ENCODE results near the gene TCP1.
"Not testable (repeated sequence)": the region's sequence is repeated elsewhere in the genome, so short reads cannot be mapped to it uniquely, and the experiment has no call there.

Gene TCP1

DNA sequence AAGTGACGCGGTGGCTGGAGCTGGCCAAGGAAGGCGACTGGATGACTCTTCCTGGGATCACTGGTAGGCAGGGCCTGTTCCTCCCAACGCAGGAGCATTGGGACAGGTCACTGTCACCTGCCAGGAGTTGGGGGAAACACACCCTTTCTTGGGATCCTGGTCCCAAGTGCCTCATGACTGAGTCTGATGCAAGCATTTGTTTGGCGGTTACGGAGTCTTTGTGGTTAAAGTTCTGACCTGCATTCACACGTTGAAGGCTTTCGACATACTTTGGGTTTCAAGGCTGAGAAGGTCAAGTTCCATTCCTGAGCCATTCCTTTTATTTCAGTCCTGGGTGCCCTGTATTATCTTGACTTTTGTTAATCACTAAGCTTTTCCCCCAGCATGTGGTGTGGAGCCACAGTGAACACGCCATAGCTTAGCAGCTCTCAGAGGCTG is 16.6 kb upstream of the TCP1 start:
- H3K4me3 ChIP-seq (replicated peaks; ENCODE audit: low read depth, low read length): no peak overlapping the region
- no peak for DNase-seq (ENCODE audit: low read depth)
- TF ChIP-seq, protein P1, sequence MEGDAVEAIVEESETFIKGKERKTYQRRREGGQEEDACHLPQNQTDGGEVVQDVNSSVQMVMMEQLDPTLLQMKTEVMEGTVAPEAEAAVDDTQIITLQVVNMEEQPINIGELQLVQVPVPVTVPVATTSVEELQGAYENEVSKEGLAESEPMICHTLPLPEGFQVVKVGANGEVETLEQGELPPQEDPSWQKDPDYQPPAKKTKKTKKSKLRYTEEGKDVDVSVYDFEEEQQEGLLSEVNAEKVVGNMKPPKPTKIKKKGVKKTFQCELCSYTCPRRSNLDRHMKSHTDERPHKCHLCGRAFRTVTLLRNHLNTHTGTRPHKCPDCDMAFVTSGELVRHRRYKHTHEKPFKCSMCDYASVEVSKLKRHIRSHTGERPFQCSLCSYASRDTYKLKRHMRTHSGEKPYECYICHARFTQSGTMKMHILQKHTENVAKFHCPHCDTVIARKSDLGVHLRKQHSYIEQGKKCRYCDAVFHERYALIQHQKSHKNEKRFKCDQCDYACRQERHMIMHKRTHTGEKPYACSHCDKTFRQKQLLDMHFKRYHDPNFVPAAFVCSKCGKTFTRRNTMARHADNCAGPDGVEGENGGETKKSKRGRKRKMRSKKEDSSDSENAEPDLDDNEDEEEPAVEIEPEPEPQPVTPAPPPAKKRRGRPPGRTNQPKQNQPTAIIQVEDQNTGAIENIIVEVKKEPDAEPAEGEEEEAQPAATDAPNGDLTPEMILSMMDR (IDR thresholded peaks at IDR 0.05; ENCODE audit: low read length, missing control alignments): no peak

DNA sequence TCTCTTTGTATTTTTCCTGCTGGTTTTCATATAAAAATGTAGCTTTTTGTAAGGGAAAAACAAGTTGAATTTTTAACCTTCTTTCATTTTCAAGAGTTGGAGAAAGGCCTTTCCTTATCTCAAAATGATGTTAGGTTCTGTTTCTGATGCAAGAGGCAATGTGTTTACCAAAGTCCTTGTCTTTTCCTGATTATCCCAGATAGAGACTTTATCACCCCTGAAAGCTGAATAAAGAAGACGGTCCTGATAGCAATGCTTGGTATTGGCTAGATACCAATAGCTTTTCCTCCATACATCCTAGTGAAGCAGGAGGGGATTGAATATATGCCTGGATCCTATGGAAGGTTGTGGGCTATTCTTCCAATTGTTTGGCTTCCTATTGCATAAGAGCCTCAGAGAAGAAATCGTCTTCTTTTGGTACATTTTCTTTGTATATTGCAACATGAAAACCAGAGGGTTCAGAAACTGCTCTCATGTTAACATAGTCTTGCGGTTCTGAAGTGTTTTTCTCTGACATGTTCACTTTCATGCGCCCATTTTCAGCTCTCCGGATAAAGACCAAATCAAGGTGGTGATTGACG is 16.1 kb upstream of the TCP1 start:
- peak; percentile 28 for DNase-seq (ENCODE audit: low read depth)
- TF ChIP-seq, protein P1 (IDR thresholded peaks at IDR 0.05; ENCODE audit: low read length, missing control alignments): no peak

DNA sequence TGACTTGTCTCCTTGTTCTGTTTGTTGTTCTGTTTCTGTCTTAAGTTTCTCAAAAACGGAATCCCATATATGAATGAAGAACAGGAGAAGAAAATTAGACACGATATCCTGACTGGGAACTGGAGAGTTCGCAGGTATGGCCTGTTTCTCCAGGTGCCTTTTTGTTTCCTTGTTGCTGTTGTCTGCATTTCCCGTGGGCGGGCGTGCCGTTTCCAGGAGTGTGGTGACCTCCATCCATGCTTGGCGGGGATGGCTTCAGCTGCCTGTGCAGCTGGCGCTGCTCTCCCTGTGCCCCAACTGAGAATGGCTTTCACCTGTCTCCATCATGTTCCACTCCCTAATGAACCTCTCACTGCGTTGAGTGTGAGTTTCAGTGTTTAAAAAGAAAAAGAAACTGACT is 15.1 kb upstream of the TCP1 start:
- no peak overlapping the region for H3K4me3 ChIP-seq (replicated peaks; ENCODE audit: low read depth, low read length)
- TF ChIP-seq, protein P1 (IDR thresholded peaks at IDR 0.05; ENCODE audit: low read length, missing control alignments): no peak
- DNase-seq (ENCODE audit: low read depth): no peak

More for the DNA sequence above, 16.1 kb upstream of the TCP1 start:
- H3K4me3 ChIP-seq (replicated peaks; ENCODE audit: low read depth, low read length): no peak overlapping the region

DNA sequence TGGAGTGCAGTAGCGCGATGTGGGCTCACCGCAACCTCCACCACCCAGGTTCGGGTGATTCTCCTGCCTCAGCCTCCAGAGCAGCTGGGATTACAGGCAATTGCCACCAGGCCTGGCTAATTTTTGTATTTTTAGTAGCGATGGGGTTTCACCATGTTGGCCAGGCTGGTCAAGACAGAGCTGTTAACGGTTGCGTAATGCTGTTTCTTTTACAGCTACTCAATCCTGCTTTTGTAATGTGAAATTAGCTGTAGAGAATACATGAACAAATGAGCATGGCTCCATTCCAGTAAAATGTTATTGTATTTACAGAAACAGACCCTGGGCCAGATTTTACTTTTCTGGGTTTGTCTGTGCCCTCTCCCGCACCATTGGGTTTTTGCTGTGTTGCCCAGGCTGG is 12.5 kb upstream of the TCP1 start:
- no peak overlapping the region for H3K4me3 ChIP-seq (replicated peaks; ENCODE audit: low read depth, low read length)
- TF ChIP-seq, protein P1 (IDR thresholded peaks at IDR 0.05; ENCODE audit: low read length, missing control alignments): no peak
- DNase-seq (ENCODE audit: low read depth): no peak

DNA sequence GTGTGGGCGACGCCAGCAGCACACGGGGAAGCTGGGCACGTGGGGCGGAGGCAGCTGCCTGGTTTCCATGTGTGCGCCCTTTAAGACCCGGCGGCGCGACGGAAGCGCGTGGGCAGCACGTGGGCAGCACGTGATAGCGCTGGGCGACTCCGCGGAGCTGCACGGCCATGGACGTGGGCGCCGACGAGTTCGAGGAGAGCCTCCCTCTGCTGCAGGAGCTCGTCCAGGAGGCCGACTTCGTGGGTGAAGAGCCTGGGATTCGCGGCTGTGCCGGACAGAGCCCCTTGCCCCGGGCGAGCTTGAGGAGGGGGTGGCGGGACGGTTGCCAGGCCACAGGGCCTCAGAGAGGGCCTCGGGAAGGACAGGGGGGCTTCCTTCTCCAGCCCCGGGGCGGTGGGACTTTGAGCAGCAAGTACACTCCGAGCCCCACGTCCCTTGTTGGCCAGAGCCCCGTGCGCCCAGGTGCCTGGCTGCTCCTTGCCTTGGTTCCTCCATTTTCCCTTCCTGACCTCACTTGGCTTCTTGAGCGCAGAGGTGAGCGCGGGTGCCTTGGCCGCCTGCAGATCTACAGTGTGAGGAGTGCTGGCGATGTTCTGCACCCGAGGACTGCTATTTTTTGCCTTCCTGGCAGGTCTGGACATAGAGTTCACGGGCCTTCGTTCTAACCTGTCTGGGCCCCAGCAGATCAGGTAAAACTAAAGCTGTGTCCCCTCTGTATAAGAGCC is 10.9 kb upstream of the TCP1 start, which contains the start of gene PNLDC1:
TSS of gene PNLDC1 (plus strand) at position 136 of the 725 bp plus-strand sequence. CDS start at position 168, 32 bp downstream.
- TF ChIP-seq, protein P1 (IDR thresholded peaks at IDR 0.05; ENCODE audit: low read length, missing control alignments): no peak
- DNase-seq (ENCODE audit: low read depth): no peak
- H3K4me3 ChIP-seq (replicated peaks; ENCODE audit: low read depth, low read length): no peak within 1 kb of the TSS

DNA sequence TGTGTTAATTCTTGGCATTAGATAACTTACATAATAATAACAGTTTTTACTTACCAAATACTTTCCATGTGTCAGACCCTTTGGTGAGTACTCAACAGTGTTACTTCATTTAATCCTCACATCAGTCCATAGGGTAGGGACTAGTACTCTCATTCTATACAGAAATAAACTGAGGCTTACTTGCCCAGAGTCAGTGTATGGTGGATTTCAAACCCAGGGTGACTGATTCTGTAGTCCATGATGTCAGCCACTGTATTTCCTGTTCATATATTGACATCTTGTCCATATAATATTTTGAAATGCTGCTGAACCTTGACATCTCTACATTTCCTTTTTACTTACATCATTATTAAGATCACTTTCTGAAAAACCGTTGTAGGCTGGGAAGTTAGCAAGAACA is 8.2 kb upstream of the TCP1 start:
- DNase-seq (ENCODE audit: low read depth): no peak
- no peak overlapping the region for H3K4me3 ChIP-seq (replicated peaks; ENCODE audit: low read depth, low read length)
- TF ChIP-seq, protein P1 (IDR thresholded peaks at IDR 0.05; ENCODE audit: low read length, missing control alignments): no peak

DNA sequence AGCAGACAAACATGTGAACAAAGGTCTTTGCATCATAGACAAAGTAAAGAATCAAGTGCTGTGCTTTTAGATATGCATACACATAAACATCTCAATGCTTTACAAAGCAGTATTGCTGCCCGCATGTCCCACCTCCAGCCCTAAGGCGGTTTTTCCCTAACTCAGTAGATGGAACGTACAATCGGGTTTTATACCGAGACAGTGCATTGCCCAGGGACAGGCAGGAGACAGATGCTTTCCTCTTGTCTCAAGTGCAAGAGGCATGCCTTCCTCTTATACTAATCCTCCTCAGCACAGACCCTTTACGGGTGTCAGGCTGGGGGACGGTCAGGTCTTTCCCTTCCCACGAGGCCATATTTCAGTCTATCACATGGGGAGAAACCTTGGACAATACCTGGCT is 5.6 kb upstream of the TCP1 start:
- DNase-seq (ENCODE audit: low read depth); H3K4me3 ChIP-seq (replicated peaks; ENCODE audit: low read depth, low read length): not testable (repeated sequence)

Measured in fibroblast of pulmonary artery (primary cell).